NT2/D1 (cell line): ENCODE results near the gene SETD7.

ENCODE experiments used
- DNase-seq: peaks from one replicate; pipeline ENCODE4 v3.0.0-alpha.2; 2011; ENCODE audit warnings: low read depth, low spot score
- H3K27me3 ChIP-seq: 2 replicates; pipeline ENCODE4 v1.6.0; 2011; ENCODE audit warnings: mild to moderate bottlenecking; ENCODE audit not compliant: insufficient read length, insufficient read depth
- H3K36me3 ChIP-seq: 2 replicates; pipeline ENCODE4 v1.6.1; 2011; ENCODE audit warnings: mild to moderate bottlenecking, low read length, mixed read lengths; ENCODE audit not compliant: insufficient read depth, insufficient read length
- H3K4me1 ChIP-seq: 2 replicates; pipeline ENCODE4 v1.5.1; 2011; ENCODE audit not compliant: insufficient read depth, insufficient read length
- H3K4me3 ChIP-seq: 2 replicates; pipeline ENCODE4 v1.5.1; 2011; ENCODE audit warnings: low read depth; ENCODE audit not compliant: insufficient read length
- H3K9ac ChIP-seq: 2 replicates; pipeline ENCODE4 v1.6.0; 2011; ENCODE audit warnings: low read depth; ENCODE audit not compliant: insufficient read length
- H3K9me3 ChIP-seq: 2 replicates; pipeline ENCODE4 v1.5.1; 2011; ENCODE audit warnings: mild to moderate bottlenecking, low read length; ENCODE audit not compliant: insufficient read depth
- SUZ12 ChIP-seq: IDR thresholded peaks from 2 replicates; pipeline ENCODE4 v1.6.1; 2011; ENCODE audit not compliant: insufficient read length, insufficient read depth; ENCODE audit errors: extremely low read depth
- YY1 ChIP-seq: IDR thresholded peaks from 2 replicates; pipeline ENCODE4 v1.6.1; 2011; ENCODE audit not compliant: insufficient read length, insufficient read depth
- ZNF274 ChIP-seq: IDR thresholded peaks from 2 replicates; pipeline ENCODE4 v1.6.1; 2011; ENCODE audit warnings: mild to moderate bottlenecking, low read depth, low read length

SETD7 gene

GRCh38 chr4:139554893-139555704 lies 920 bp downstream of the SETD7 start:
- peaks cover 2% of the 10 kb centered on the region for H3K4me1 ChIP-seq
- H3K9me3 ChIP-seq, result no peaks in the 10 kb centered on the region
- no peak for DNase-seq
- H3K36me3 ChIP-seq, result peaks cover 4% of the 10 kb centered on the region
- peak overlapping the region; percentile 79 for H3K4me3 ChIP-seq
- peak overlapping the region; percentile 92 for H3K9ac ChIP-seq
- peaks cover 36% of the 10 kb centered on the region for H3K27me3 ChIP-seq
- TF ChIP-seq SUZ12 (no peak), YY1 (no peak), ZNF274 (no peak)

GRCh38 chr4:139554642-139554892 lies 1.5 kb downstream of the SETD7 start:
- no peak overlapping the region for H3K4me3 ChIP-seq
- no peaks in the 10 kb centered on the region for H3K9me3 ChIP-seq
- H3K4me1 ChIP-seq, result peaks cover 2% of the 10 kb centered on the region
- no peak for DNase-seq
- no peak for TF ChIP-seq ZNF274
- TF ChIP-seq SUZ12, result no peak
- no peak for TF ChIP-seq YY1
- peak overlapping the region; percentile 61 for H3K9ac ChIP-seq
- peaks cover 4% of the 10 kb centered on the region for H3K36me3 ChIP-seq
- H3K27me3 ChIP-seq, result peaks cover 34% of the 10 kb centered on the region

- no peak for TF ChIP-seq SUZ12
- TF ChIP-seq YY1, result no peak
- TF ChIP-seq ZNF274, result no peak
- Histone ChIP-seq H3K9ac (no peak overlapping the region), H3K4me3 (no peak overlapping the region), H3K27me3 (peaks cover 29% of the 10 kb centered on the region), H3K9me3 (no peaks in the 10 kb centered on the region), H3K4me1 (peaks cover 2% of the 10 kb centered on the region), H3K36me3 (peaks cover 4% of the 10 kb centered on the region)
- no peak for DNase-seq
Observed at GRCh38 chr4:139553751-139554641, 2.0 kb downstream of the SETD7 start.

GRCh38 chr4:139552517-139553307 lies 3.3 kb downstream of the SETD7 start:
- H3K9ac ChIP-seq, result peak overlapping the region; percentile 16
- H3K4me3 ChIP-seq, result no peak overlapping the region
- DNase-seq, result no peak

GRCh38 chr4:139550724-139551429 lies 5.1 kb downstream of the SETD7 start:
- Histone ChIP-seq H3K4me3 (no peak overlapping the region), H3K4me1 (no peaks in the 10 kb centered on the region)
- DNase-seq, result no peak

More at GRCh38 chr4:139552517-139553307, 3.3 kb downstream of the SETD7 start:
- no peak for TF ChIP-seq YY1
- TF ChIP-seq SUZ12, result no peak
- no peak for TF ChIP-seq ZNF274
- Histone ChIP-seq H3K4me1 (no peaks in the 10 kb centered on the region), H3K9me3 (no peaks in the 10 kb centered on the region), H3K36me3 (peaks cover 4% of the 10 kb centered on the region), H3K27me3 (peaks cover 16% of the 10 kb centered on the region)

GRCh38 chr4:139547979-139548378 lies 8.0 kb downstream of the SETD7 start:
- Histone ChIP-seq H3K4me3 (no peak overlapping the region), H3K4me1 (no peaks in the 10 kb centered on the region), H3K27me3 (no peaks in the 10 kb centered on the region), H3K9me3 (no peaks in the 10 kb centered on the region), H3K36me3 (peaks cover 30% of the 10 kb centered on the region), H3K9ac (no peak overlapping the region)
- DNase-seq, result no peak
- no peak for TF ChIP-seq ZNF274
- TF ChIP-seq YY1, result no peak
- TF ChIP-seq SUZ12, result no peak

More at GRCh38 chr4:139550724-139551429, 5.1 kb downstream of the SETD7 start:
- TF ChIP-seq ZNF274 (no peak), YY1 (no peak), SUZ12 (no peak)
- Histone ChIP-seq H3K9ac (no peak overlapping the region), H3K36me3 (peaks cover 18% of the 10 kb centered on the region), H3K9me3 (no peaks in the 10 kb centered on the region), H3K27me3 (no peaks in the 10 kb centered on the region)

- Histone ChIP-seq H3K9me3 (no peaks in the 10 kb centered on the region), H3K36me3 (peaks cover 36% of the 10 kb centered on the region), H3K4me1 (no peaks in the 10 kb centered on the region), H3K4me3 (no peak overlapping the region), H3K27me3 (no peaks in the 10 kb centered on the region), H3K9ac (no peak overlapping the region)
- TF ChIP-seq YY1, result no peak
- no peak for TF ChIP-seq SUZ12
- TF ChIP-seq ZNF274, result no peak
- DNase-seq, result no peak
Observed at GRCh38 chr4:139540632-139541031, 15.4 kb downstream of the SETD7 start.
